CD4-positive, alpha-beta T cell treated with Interleukin-12 subunit alpha and Interleukin-12 subunit beta, for 1 hour (primary cell): ENCODE measurements around the gene RNF208.

Experiments
- DNase-seq: peaks from one replicate; pipeline ENCODE4 v3.0.0-alpha.2; 2020

The RNF208 gene

GRCh38 chr9:137211532-137211931, 10.5 kb downstream of the RNF208 start:
- no peak for DNase-seq

GRCh38 chr9:137206602-137207001, 15.4 kb downstream of the RNF208 start:
- DNase-seq, result no peak

GRCh38 chr9:137205126-137206069, 16.6 kb downstream of the RNF208 start, which contains the start of the genes NDOR1 and TMEM203:
NDOR1 (plus strand) TSS chr9:137205700; CDS start chr9:137205778, 78 bp downstream.
TMEM203 (minus strand) TSS chr9:137205648; CDS start chr9:137205414, 234 bp downstream.
- DNase-seq, result peak; percentile 92

- no peak for DNase-seq
Measured at GRCh38 chr9:137204731-137205125, 17.3 kb downstream of the RNF208 start.

GRCh38 chr9:137202966-137203365, 19.1 kb downstream of the RNF208 start:
- DNase-seq, result no peak

- no peak for DNase-seq
Measured at GRCh38 chr9:137201205-137201868, 20.7 kb downstream of the RNF208 start.

GRCh38 chr9:137200311-137201204, 21.5 kb downstream of the RNF208 start, which contains the start of gene TPRN:
TPRN (minus strand) TSS chr9:137200741; CDS start chr9:137200711, 30 bp downstream.
- peak; percentile 98 for DNase-seq

GRCh38 chr9:137199411-137200121, 22.5 kb downstream of the RNF208 start:
- no peak for DNase-seq

GRCh38 chr9:137198902-137199283, 23.1 kb downstream of the RNF208 start:
- DNase-seq, result no peak

GRCh38 chr9:137198051-137198901, 23.8 kb downstream of the RNF208 start:
- DNase-seq, result no peak

GRCh38 chr9:137195525-137196220, 26.4 kb downstream of the RNF208 start:
- no peak for DNase-seq

GRCh38 chr9:137194909-137195308, 27.1 kb downstream of the RNF208 start:
- no peak for DNase-seq

GRCh38 chr9:137194388-137194787, 27.7 kb downstream of the RNF208 start:
- no peak for DNase-seq

GRCh38 chr9:137193771-137194170, 28.3 kb downstream of the RNF208 start:
- DNase-seq, result no peak

- no peak for DNase-seq
Measured at GRCh38 chr9:137192859-137193258, 29.2 kb downstream of the RNF208 start.

- DNase-seq, result no peak
Measured at GRCh38 chr9:137192448-137192780, 29.6 kb downstream of the RNF208 start.

GRCh38 chr9:137191691-137192447, 30.2 kb downstream of the RNF208 start:
- no peak for DNase-seq

GRCh38 chr9:137191245-137191644, 30.8 kb downstream of the RNF208 start:
- DNase-seq, result no peak

- DNase-seq, result no peak
Measured at GRCh38 chr9:137190315-137190856, 31.7 kb downstream of the RNF208 start.
